T-helper 1 cell treated with Interleukin-12 subunit alpha and Interleukin-12 subunit beta and Interleukin-4 antibody, amounts not matched to agents 30 μg/mL and 1 μg/mL, for 36 hours (primary cell): ENCODE measurements around the gene ZFYVE28.

Experiments
- H3K27ac Mint-ChIP-seq: one replicate; pipeline ENCODE4 v1.8.0; 2021; ENCODE audit warnings: mild to moderate bottlenecking, mixed read lengths
- H3K27me3 Mint-ChIP-seq: one replicate; pipeline ENCODE4 v1.8.0; 2021; ENCODE audit warnings: low read depth, mixed read lengths
- H3K36me3 Mint-ChIP-seq: one replicate; pipeline ENCODE4 v1.8.0; 2021; ENCODE audit warnings: low read depth, mixed read lengths
- H3K4me1 Mint-ChIP-seq: one replicate; pipeline ENCODE4 v1.8.0; 2021; ENCODE audit warnings: low read depth, mixed read lengths
- H3K4me3 Mint-ChIP-seq: one replicate; pipeline ENCODE4 v1.8.0; 2021; ENCODE audit warnings: mild to moderate bottlenecking, moderate library complexity, mixed read lengths
- H3K9me3 Mint-ChIP-seq: one replicate; pipeline ENCODE4 v1.8.0; 2021; ENCODE audit warnings: mixed read lengths

The ZFYVE28 gene

DNA sequence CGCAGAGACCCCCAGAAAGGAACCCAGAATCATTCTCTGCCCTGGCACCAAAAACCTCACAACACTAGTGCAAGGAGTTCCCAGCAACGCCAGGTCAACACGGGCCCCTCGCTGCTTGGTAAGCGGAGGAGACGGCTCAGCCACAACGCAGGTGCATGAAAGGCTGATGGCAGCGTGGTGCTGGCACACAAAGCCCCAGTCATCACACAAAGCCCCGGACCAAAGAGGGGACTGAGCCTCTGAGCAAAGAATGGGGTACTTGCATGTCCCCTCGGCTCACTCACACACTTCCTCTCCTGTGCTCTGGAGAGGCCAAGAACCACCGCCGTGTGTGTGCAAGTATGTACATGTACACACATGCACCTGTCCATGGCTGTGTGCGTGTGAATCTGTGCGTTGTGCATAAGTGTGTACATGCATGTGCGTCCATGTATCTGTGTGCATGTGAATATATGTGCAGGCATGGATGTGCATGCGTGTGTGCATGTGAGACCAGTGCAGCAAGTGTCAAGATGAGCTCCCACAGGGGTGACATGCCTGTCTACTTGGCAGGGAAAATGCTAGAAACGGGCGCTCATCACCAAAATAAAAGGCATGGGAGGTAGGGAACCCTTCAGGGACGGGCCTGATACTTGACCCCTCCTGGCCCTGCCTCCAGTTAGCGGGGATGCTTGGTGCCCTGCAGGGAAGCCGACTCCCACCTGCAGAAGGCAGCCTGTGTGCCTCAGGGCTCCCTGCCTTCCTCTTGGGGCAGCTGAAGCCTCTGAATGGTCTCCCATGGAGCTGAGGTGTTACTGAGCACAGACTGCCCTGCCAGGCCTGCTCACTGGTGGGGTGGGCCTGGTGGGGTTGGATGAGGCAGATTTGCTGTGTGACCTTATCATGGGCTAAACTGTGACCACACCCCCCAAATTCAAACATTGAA is 60.4 kb downstream of the ZFYVE28 start:
- Mint-ChIP-seq H3K9me3 (no peaks in the 10 kb centered on the region), H3K27me3 (no peaks in the 10 kb centered on the region), H3K27ac (no peak overlapping the region), H3K36me3 (no peaks in the 10 kb centered on the region), H3K4me3 (no peak overlapping the region), H3K4me1 (no peaks in the 10 kb centered on the region)

DNA sequence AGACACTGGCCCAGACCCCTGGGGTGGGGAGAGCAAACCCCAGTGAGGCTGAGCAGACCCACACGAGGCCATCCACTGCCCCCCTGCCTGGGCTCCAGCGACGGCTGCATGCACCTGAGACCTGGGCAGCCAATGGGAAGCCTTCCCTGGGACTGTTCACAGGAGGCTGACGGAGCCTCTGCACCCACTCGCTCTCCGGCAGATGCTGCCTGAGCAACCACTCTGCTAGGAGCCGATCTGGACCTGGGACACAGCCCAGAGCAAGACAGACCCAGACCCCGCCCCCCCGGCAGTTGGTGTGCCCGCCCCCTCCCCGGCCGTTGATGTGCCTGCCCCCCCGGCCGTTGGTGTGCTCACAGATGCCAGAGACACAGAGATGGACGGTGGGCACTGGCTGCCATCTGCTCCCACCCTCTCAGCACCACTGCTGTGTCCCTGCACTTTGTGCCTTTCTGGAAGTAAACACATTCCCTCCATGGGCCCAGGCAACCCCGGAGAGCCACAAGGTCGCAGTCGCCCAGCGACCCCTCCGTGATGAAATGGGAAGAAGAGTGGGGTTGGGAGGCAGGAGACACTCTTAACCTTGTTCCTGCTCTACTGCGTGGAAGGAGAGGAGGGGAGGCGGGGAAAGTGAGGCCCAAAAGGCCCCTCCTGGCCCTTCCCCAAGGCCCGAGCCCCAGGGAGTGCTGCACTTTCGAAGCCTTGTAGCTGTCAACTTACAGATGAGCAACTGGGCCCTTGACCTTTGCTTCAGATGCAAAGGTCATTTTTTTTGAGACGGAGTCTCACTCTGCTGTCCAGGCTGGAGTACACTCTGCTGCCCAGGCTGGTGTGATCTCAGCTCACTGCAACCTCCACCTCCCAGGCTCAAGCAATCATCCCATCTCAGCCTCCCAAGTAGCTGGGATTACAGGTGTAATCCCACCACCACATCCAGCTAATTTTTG is 62.0 kb downstream of the ZFYVE28 start:
- Mint-ChIP-seq H3K36me3 (no peaks in the 10 kb centered on the region), H3K4me1 (no peaks in the 10 kb centered on the region), H3K27ac (no peak overlapping the region), H3K9me3 (no peaks in the 10 kb centered on the region), H3K4me3 (no peak overlapping the region), H3K27me3 (no peaks in the 10 kb centered on the region)

DNA sequence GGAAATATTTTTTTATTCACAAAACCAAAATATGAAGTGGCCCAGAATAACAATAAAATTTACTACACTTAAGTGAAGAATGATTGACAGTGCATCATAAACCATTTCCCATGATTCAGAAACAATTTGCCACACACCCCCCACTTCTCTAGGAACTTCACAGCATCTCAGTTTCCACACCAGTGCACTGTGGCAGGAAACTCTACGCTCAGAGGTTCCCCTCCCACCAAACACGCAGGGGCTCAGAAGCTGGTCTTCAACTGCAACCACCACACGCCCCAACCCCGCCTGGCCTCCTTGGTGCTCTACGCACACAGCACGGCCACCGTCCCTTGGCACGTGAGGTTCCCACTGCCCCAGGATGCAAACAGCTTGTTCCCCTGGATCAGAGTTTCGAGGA is 63.7 kb downstream of the ZFYVE28 start:
- H3K4me3 Mint-ChIP-seq, result no peak overlapping the region
- H3K36me3 Mint-ChIP-seq, result no peaks in the 10 kb centered on the region
- no peaks in the 10 kb centered on the region for H3K9me3 Mint-ChIP-seq
- no peaks in the 10 kb centered on the region for H3K4me1 Mint-ChIP-seq
- no peaks in the 10 kb centered on the region for H3K27me3 Mint-ChIP-seq
- no peak overlapping the region for H3K27ac Mint-ChIP-seq

DNA sequence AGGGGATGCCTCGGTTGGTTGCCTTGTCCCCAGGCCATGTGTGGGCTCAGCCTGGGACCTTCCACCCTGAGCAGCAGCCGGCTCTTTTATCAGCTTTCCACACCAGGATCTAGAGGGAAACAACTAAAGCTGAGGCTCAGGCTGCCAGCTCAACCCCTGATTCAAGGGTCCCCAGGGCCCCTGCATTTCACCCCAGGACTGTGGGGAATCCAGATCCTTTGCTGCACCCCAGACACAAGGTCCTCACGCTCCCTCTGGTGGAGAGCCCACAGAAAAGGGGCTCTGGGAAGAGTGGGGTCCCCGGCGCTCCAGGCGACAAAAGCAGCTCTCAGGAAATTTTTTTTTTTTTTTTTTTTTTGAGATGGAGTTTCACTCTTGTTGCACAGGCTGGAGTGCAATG is 64.3 kb downstream of the ZFYVE28 start:
- Mint-ChIP-seq H3K4me3 (no peak overlapping the region), H3K36me3 (no peaks in the 10 kb centered on the region), H3K27ac (no peak overlapping the region), H3K9me3 (no peaks in the 10 kb centered on the region), H3K4me1 (no peaks in the 10 kb centered on the region), H3K27me3 (no peaks in the 10 kb centered on the region)

DNA sequence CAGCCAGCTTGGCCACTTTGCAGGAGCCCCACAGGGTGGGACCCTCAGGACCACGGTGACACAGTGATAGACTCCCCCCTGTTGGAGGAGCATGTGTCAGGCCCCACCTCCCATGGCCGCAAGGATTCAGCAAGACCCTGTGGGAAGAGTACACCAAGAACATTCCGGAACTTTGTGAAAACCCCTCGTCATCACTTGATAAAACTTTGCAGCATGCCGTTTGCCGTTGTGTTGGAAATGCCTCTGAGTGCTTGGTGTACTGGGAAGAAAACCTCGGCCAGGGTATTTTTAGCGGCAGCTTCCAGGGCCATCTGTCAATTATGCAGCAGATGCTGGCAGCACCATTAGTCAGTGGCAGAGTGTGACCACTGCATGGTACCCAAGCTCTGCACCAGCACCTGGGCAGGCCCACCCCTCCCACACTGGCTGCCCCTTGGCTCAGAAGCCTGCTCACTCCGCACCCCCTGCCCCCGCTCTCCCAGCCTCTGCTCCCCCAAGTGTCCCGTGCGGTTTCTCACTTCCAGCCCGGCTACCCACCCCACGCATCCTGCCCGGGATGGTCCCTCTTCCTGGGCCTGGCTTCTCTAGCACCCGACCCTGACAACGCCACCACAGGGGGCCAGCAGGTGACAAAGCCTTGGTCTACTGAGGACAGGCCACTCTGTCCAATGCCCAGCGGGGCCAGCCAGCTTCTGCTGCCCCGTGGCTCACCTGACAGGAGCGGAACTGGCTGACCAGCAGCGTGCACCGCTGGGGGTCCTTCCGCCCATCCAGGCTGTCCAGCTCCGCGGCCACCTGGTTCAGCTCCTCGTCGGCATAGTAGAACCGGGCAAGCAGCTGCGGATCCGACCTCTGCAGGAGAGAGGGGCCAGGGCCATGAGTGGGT is 65.0 kb downstream of the ZFYVE28 start:
- Mint-ChIP-seq H3K4me1 (no peaks in the 10 kb centered on the region), H3K9me3 (no peaks in the 10 kb centered on the region), H3K36me3 (no peaks in the 10 kb centered on the region), H3K27ac (no peak overlapping the region), H3K4me3 (no peak overlapping the region), H3K27me3 (peaks cover 4% of the 10 kb centered on the region)

DNA sequence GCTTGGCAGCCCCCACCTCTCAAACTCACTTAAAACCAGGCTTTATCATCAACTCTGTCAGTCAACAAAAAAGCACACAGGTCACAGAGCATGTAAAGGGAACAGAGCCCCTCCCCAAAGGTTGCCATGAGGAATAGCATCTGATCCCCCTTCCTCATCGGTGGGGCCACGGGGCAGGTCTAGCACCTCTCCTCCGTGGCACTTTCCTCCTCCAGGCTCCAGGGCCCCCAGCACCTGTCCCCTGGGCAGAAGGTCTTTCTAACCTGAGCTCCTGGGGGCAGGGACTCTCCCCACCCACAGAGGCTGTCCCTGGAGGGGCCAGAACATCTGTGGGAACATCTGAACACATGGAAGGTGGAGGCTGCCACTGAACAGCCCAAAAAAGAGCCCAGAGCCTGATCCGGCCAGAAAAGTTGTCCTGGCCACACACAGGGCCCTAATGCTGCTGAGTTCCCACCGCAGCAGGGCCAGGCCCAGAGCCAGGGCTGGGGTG is 65.7 kb downstream of the ZFYVE28 start:
- no peaks in the 10 kb centered on the region for H3K9me3 Mint-ChIP-seq
- H3K36me3 Mint-ChIP-seq, result no peaks in the 10 kb centered on the region
- no peaks in the 10 kb centered on the region for H3K4me1 Mint-ChIP-seq
- H3K27ac Mint-ChIP-seq, result no peak overlapping the region
- H3K4me3 Mint-ChIP-seq, result no peak overlapping the region
- peaks cover 6% of the 10 kb centered on the region for H3K27me3 Mint-ChIP-seq

DNA sequence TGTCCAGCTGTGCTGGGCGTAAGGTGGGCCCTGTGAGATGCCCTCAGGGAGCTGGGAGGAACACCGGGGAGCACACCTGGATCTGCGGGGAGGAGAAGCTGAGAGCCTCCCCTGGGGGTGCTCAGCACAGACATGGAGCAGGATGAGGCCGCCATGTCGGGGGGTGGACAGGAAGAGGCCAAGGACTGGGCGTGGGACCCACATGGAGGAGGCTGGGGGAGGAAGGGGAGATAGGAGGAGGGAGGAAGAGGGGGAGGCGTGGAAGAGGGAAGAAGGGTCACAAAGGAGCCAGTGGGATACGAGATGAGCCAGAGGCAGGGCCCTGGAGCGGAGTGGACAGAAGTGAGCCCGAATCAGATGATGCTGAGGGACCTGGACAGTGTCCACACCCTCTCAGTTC is 66.3 kb downstream of the ZFYVE28 start:
- Mint-ChIP-seq H3K27ac (no peak overlapping the region), H3K4me1 (no peaks in the 10 kb centered on the region), H3K36me3 (no peaks in the 10 kb centered on the region), H3K9me3 (no peaks in the 10 kb centered on the region), H3K27me3 (peaks cover 6% of the 10 kb centered on the region), H3K4me3 (no peak overlapping the region)

DNA sequence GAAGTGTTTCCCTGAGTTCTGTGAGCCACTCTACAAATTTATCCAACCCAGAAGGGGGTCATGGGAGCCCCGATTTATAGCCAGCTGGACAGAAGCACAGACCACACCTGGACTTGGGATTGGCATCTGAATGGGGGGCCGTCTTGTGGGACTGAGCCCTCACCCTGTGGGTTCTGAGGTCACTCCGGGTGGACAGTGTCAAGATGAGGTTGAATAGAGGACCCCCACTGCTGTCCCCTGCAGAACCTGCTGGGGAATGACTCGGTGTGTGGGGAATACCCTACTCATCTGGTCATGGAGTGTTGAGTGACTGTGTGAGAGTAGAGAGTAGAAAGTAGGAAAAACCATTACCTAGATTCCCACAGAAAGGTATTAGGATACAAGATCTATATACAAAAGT is 67.5 kb downstream of the ZFYVE28 start:
- no peaks in the 10 kb centered on the region for H3K4me1 Mint-ChIP-seq
- peaks cover 6% of the 10 kb centered on the region for H3K27me3 Mint-ChIP-seq
- no peak overlapping the region for H3K4me3 Mint-ChIP-seq
- no peaks in the 10 kb centered on the region for H3K9me3 Mint-ChIP-seq
- H3K27ac Mint-ChIP-seq, result no peak overlapping the region
- H3K36me3 Mint-ChIP-seq, result no peaks in the 10 kb centered on the region

DNA sequence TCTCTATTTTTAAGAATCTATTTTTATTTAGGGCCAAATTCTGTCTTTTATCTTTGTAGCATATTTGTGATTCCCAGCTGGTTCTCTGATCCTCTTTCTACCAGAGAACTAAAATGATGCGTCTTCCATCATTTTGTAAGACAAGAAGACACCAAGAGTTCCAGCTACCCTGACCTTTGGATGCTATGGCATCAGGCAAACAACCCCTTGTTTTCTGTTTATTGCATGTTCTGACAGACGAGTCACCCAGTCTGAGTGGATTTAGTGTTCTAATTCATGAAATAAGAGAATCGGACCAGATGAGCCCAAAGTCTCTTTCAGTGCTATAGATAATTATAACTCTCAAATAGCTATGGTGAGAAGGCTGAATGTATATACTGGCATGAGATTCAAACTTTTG is 69.7 kb downstream of the ZFYVE28 start:
- H3K27ac Mint-ChIP-seq, result no peak overlapping the region

DNA sequence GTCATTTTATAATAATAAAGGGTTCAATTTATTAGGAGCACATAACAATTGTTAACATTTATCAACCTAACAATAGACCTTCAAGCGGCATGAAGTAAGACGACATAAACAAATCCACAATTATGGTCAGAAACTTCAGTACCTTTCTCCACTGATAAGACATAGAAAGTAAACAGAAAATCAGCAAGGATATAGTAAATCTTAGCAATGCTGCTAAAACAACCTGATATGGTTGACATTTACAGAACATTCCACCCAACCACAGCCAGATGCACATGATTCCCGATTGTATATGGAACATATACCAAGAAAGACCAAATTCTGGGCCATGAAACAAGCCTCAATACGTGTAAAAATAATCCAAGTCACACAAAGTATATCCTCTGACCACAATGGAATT is 71.3 kb downstream of the ZFYVE28 start:
- H3K36me3 Mint-ChIP-seq, result no peaks in the 10 kb centered on the region
- peaks cover 10% of the 10 kb centered on the region for H3K27me3 Mint-ChIP-seq
- H3K4me3 Mint-ChIP-seq, result no peak overlapping the region
- no peaks in the 10 kb centered on the region for H3K4me1 Mint-ChIP-seq
- no peaks in the 10 kb centered on the region for H3K9me3 Mint-ChIP-seq
- no peak overlapping the region for H3K27ac Mint-ChIP-seq

More for the DNA sequence above, 69.7 kb downstream of the ZFYVE28 start:
- no peaks in the 10 kb centered on the region for H3K36me3 Mint-ChIP-seq
- no peaks in the 10 kb centered on the region for H3K9me3 Mint-ChIP-seq
- H3K4me1 Mint-ChIP-seq, result no peaks in the 10 kb centered on the region
- no peak overlapping the region for H3K4me3 Mint-ChIP-seq
- H3K27me3 Mint-ChIP-seq, result peaks cover 9% of the 10 kb centered on the region

DNA sequence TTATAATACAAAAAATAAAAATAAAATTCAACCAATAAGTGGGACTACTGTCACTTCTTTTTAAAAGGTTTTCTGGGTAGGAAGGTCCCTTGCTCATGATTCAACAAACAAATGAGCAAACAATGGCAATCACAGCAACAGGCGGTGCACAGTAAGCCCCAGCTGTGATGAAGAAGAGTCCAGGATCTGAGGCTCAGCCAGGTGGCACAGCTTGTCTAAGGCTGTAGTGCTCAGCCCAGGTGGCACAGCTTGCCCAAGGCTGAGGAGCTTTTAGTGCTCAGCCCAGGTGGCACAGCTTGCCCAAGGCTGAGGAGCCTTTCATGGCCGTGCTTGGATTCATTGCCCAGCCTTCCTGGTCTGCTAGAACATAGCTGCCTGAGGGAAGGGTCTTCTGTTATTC is 75.0 kb downstream of the ZFYVE28 start:
- H3K4me3 Mint-ChIP-seq, result no peak overlapping the region
- H3K27ac Mint-ChIP-seq, result no peak overlapping the region
- peaks cover 4% of the 10 kb centered on the region for H3K36me3 Mint-ChIP-seq
- no peaks in the 10 kb centered on the region for H3K9me3 Mint-ChIP-seq
- H3K4me1 Mint-ChIP-seq, result no peaks in the 10 kb centered on the region
- H3K27me3 Mint-ChIP-seq, result peaks cover 6% of the 10 kb centered on the region

DNA sequence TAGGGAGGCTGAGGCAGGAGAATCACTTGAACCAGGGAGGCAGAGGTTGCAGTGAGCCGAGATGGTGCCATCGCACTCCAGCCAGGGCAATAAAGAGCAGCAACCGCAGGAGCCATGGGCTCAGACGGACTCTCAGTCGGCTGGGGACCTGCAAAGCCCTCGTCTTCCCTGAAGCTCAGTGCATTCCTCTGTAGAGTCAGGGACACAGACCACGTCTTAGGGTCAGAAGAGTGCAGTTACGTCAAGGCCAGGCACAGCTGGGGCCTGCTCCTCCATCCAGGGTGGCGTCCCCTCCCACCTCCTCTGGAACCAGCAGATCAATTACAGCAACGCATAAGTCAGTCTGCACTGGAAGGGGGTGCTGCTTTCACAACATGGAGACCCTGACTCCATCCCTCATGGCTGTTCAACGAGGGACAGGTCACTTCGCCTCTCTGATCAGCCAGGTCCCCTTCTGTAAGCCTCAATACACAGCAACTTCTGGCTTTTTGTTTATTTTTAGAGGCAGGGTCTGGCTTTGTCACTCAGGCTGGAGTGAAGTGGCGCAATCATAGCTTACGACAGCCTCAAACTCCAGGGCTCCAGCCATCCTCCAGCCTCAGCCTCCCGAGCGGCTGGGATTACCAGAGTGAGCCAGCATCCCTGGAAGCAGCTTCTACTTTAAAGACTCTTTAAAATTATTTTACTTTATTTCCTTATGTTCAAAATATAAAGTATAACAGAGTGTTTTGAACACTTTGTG is 76.4 kb downstream of the ZFYVE28 start:
- H3K27me3 Mint-ChIP-seq, result peaks cover 4% of the 10 kb centered on the region
- H3K27ac Mint-ChIP-seq, result no peak overlapping the region
- peaks cover 4% of the 10 kb centered on the region for H3K36me3 Mint-ChIP-seq
- no peaks in the 10 kb centered on the region for H3K9me3 Mint-ChIP-seq
- no peaks in the 10 kb centered on the region for H3K4me1 Mint-ChIP-seq
- no peak overlapping the region for H3K4me3 Mint-ChIP-seq

DNA sequence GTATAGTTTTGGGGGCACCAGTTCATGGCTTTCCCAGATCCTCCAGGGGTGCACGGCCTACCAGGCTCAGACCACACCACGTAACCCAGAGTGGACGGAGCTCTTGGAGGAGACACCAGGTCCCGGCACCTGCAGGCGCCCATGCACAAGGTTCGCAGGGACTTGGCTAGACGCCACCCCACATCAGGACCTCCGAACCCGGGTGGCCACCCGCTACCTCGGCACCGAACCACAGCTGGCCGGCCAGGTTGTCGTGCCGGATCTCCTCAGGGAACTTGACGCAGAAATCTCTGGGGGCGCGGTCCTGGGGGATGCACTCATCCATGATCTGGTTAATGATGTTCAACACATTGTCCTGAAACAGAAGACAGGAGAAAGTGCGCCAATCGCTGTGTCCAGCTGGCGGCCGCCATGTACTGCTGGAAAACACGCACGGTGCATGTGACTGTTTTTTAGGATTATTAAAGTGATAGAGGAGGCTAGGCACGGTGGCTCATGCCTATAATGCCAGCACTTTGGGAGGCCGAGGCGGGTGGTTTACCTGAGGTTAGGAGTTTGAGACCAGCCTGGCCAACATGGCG is 77.1 kb downstream of the ZFYVE28 start:
- Mint-ChIP-seq H3K4me1 (no peaks in the 10 kb centered on the region), H3K4me3 (no peak overlapping the region), H3K27ac (no peak overlapping the region), H3K9me3 (no peaks in the 10 kb centered on the region), H3K36me3 (peaks cover 4% of the 10 kb centered on the region), H3K27me3 (peaks cover 4% of the 10 kb centered on the region)
